Ureter (tissue), 1 donor: ENCODE measurements around the gene ZSWIM8. TPM values are rescaled to one million over a fixed set of nuclear protein-coding genes. Genes with fewer than 3 reads are reported as not detected.

Experiments used
- DNase-seq: peaks from one replicate; pipeline ENCODE4 v3.0.0-alpha.2; 2020; ENCODE audit warnings: low spot score
- total RNA-seq: library from RNA; stranded (reverse); gene quantifications from one replicate; pipeline ENCODE4 v1.2.4, GENCODE V29; 2023
- donor health status: DM: yes; HTN: yes; CAD: no.

The ZSWIM8 gene
- total RNA-seq, 1 donor from 2014 or later, result 129 TPM

DNA sequence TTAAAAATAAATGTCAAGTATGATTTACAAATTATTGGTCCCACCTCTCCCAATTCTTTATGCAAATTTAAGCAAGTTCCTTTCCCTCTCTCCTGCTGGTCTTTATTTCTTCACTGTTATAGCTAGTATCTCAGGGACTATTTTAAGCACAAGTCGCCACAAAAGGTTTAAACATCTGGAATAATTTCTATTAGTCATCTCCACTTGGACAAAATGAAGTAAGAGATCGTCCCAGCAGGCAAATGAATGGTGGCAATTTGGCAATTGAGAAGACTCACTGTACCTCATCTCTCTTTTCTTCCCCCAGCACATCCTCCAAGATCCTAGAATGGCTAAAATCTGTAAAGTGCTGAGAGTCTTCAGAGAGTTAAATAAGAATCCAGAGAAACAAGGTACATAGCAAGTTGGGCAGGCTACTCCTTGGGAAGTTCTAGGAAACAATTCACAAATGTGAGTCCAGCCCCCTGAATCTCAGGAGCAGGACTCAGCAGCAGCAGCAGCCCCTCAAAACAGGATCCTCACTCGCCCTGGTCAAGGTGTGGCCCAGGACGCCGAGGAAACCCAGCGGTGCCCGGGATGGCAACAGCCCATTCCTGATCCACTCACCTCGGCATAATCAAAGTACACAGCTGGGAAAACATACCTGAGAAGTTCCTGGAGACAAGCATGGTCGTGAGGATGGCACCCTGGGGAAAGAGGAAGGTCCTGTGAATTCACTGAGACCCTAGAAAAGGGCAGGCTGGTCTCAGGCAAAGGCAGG, 56.3 kb downstream of the ZSWIM8 start:
- DNase-seq, result no peak

DNA sequence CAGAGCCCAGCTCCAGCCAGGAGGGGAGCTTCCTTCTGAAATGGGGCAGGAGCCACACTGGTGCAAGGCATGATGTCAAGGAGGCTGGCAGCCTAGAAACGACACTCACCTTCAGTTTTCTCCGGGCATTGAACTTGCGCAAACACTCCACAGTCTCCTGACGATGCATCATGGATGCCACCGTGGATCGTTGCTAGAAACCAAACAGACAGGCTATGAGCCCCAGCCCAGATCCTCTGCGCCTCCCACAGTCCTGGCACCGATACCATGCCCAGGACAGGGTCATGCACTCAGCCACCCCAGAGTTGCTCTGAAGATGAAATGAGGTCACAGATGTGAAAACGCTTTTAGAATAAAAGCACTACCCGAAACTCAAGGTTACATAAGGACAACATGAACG, 56.9 kb downstream of the ZSWIM8 start:
- DNase-seq, result no peak

DNA sequence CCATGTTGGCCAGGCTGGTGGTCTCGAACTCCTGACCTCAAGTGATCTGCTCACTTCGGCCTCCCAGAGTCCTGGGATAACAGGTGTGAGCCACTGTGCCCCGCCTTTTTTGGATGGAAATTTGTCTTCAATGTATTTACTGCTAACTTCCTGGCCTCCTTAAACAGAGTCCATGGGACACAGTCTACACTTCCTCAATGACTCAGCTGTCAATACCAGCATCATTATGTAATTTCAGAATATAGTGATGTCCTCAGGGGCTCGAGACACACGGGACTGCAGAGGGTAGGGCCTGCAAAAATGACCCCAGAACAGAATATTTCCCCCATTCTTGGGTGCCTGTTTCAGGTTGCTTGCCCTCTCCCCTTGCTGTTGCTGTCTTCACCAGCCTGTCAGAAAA, 57.9 kb downstream of the ZSWIM8 start:
- DNase-seq, result no peak

DNA sequence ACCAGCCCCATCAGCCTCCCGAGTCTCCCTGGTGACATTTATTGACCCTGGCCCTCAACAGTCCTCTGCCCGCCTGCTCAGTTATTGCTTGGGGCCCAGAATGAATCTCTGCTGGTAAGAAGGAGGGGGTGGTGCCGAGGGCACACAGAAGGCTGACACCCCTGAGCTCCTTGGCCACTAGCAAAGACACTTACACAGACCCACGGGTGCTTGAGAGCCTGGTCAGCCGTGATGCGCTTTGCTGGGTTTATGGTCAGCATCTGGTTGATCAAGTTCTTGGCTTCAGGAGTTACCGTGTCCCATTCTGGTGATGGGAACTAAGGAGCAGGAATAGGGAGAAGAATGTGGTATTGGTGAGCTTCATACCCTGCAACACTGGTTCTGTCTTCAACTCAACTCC, 61.6 kb downstream of the ZSWIM8 start:
- no peak for DNase-seq

DNA sequence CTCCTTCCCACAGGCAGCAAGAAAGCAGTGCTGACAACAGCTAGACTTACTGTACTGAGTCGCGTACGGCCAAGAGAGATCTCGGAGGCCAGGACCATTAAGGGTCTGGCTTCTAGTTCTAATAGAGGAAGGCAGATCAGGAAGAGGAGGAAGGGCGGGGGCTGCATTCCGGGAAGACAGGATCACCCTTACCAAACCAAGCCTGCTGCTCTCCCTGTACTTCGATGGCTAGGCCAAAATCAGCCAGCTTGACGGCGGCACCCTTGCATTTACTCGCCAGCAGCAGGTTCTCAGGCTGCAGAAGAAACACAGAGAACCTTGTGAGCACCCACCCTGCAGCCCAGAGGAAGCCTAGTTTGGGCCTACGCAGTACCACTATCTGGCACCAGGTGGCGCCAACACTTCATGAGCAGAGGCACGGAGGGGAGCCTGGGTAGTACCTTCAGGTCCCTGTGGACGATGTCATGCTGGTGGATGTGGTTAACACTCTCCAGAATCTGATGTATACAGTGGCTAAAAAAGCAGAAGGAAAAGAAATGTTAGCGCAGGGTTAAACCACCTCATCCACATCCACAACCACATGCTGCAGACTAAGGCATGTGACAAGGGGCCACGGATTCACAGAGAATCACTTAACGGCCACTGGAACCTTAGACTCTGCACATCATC, 63.5 kb downstream of the ZSWIM8 start:
- peak; percentile 89 for DNase-seq

DNA sequence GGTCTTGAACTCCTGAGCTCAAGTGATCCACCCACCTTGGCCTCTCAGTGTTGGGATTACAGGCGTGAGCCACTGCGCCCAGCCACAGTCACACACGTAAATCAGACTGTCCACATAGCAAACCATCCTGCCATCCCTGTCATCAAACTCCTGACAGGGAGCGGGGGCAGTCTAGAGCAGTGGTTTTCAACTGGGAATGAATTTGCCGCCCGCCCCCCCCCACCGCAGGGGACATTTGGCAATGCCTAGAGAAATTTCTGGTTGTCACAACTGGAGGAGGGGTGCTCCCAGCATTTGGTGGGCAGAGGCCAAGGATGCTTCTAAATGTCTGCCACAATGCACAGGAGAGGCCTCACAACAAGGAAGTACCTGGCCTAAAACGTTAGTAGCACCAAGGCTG, 64.8 kb downstream of the ZSWIM8 start:
- no peak for DNase-seq

DNA sequence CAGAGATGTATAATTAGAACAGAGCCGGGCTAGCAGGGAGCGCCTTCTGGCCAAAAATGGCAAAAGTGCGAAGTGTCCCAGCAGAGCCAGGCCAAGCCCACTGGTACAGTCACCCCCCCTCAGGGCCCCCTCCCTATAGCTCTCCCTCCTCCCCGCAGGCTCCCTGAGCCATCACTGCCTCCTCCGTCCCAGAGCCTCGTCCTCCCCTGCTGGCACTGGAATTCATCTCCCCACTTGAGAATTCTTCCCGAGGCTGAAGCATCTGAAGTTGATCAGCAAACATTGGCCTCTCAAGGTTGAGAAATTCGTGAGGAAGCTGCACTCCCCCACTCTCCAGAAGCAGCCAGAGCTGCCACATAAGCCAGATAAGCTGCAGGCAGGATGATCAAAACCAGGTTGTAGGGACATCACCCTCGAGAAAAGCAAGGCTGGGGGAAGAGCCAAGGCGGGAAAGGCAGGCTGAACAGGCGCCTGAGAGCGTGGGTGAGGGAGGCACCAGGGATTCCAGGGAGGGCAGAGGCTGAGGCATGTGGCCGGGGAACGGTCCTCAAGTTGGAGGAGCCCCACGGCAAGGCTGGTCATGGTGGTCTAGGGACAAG, 65.6 kb downstream of the ZSWIM8 start:
- DNase-seq, result peak; percentile 83

Other genes starting within 250 kb of the ZSWIM8 start
- 124 TPM for gene USP54, start 194.3 kb upstream of the ZSWIM8 start, total RNA-seq
- gene MYOZ1, start 144.1 kb upstream of the ZSWIM8 start, total RNA-seq, result 0.91 TPM
- gene SYNPO2L, start 129.6 kb upstream of the ZSWIM8 start, total RNA-seq, result 0.29 TPM
- gene AGAP5, start 87.5 kb upstream of the ZSWIM8 start, total RNA-seq, result 17.7 TPM
- gene SEC24C, start 41.2 kb upstream of the ZSWIM8 start, total RNA-seq, result 87.5 TPM
- 14.9 TPM for gene CHCHD1, start 3.6 kb upstream of the ZSWIM8 start, total RNA-seq
- gene NDST2, start 26.0 kb downstream of the ZSWIM8 start, total RNA-seq, result 37.5 TPM
- 80.5 TPM for gene CAMK2G, start 88.9 kb downstream of the ZSWIM8 start, total RNA-seq
- 13.8 TPM for gene PLAU, start 125.5 kb downstream of the ZSWIM8 start, total RNA-seq
- 256 TPM for gene VCL, start 212.5 kb downstream of the ZSWIM8 start, total RNA-seq